HUES64 (cell line): ENCODE data around the gene PAPPA.

Source experiments
- H3K27ac ChIP-seq: 2 replicates; pipeline ENCODE4 v1.7.0; 2013; ENCODE audit warnings: low read depth, low read length, inconsistent platforms
- H3K27me3 ChIP-seq: 2 replicates; pipeline ENCODE4 v1.6.1; 2013; ENCODE audit warnings: mild to moderate bottlenecking, low read length; ENCODE audit not compliant: insufficient read depth
- H3K36me3 ChIP-seq: 2 replicates; pipeline ENCODE4 v1.6.1; 2013; ENCODE audit warnings: mild to moderate bottlenecking, low read length; ENCODE audit not compliant: insufficient read depth
- H3K4me1 ChIP-seq: 2 replicates; pipeline ENCODE4 v1.6.1; 2013; ENCODE audit warnings: mild to moderate bottlenecking, low read length, moderate library complexity; ENCODE audit not compliant: insufficient read depth
- H3K4me3 ChIP-seq: 2 replicates; pipeline ENCODE4 v1.5.1; 2013; ENCODE audit warnings: mild to moderate bottlenecking, low read length, moderate library complexity
- H3K9ac ChIP-seq: 2 replicates; pipeline ENCODE4 v1.6.1; 2013; ENCODE audit warnings: mild to moderate bottlenecking, low read depth, low read length
- H3K9me3 ChIP-seq: 2 replicates; pipeline ENCODE4 v1.6.1; 2013; ENCODE audit warnings: low read depth, low read length; ENCODE audit not compliant: insufficient read depth
- WGBS: fragments of 150-250, 120-280 bp; methylation state at CpG from one replicate; pipeline ENCODE4 v1.1.7; 2013; ENCODE audit warnings: missing lambda C conversion rate; 5-methylcytosine and 5-hydroxymethylcytosine counted together

The PAPPA gene

DNA sequence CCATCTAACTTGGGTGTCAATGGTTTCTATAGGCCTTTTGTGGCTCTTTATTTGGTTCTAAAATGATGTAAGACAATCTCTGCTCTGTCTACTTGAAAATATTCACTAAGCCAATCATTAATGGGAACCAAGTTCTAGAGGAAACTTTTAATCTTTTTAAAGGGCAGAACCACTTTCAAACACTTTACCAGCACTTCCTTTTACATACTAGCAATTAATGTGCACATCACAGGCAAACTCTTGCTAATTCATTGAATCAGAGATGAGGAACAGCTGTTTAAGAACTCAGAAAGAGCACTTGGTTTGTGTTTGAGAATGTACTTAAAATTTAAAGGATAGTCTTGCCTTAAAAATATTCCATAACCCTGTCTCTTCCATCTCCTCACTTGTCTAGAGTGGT, 83.4 kb downstream of the PAPPA start:
- Histone ChIP-seq H3K27ac (no peak overlapping the region), H3K9me3 (no peaks in the 10 kb centered on the region), H3K9ac (no peak overlapping the region), H3K36me3 (peaks cover 11% of the 10 kb centered on the region; the same call in 1 of the 2 replicates), H3K27me3 (no peaks in the 10 kb centered on the region), H3K4me3 (no peak overlapping the region), H3K4me1 (peaks cover 6% of the 10 kb centered on the region; the same call in 1 of the 2 replicates)

DNA sequence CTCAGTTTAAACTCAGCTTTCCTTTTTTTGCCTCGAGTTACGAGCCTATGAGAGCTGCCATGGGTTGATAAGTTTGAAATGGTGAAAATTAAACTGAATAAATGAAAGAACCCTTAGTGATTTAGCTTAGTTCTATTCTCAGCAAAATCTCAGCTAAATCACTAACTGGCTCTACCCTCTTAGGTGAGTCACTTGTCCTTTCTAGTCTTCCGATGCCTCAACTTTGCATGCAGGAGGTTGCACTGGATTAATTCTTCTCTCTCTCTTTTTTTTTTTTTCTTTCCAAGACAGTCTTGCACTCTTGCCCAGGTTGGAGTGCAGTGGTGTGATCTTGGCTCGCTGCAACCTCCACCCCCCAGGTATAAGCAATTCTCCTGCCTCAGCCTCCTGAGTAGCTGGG, 83.9 kb downstream of the PAPPA start:
- H3K4me1 ChIP-seq = peaks cover 6% of the 10 kb centered on the region; the same call in 1 of the 2 replicates
- H3K27ac ChIP-seq = no peak overlapping the region
- no peaks in the 10 kb centered on the region for H3K9me3 ChIP-seq

GRCh38 chr9:116238225-116238624, 84.6 kb downstream of the PAPPA start:
- Histone ChIP-seq H3K27me3 (no peaks in the 10 kb centered on the region), H3K9ac (no peak overlapping the region), H3K9me3 (no peaks in the 10 kb centered on the region), H3K27ac (no peak overlapping the region), H3K4me3 (no peak overlapping the region), H3K4me1 (peaks cover 6% of the 10 kb centered on the region; the same call in 1 of the 2 replicates), H3K36me3 (peaks cover 14% of the 10 kb centered on the region; the same call in 1 of the 2 replicates)
- WGBS = 93% methylated on average over 2 of the region's 2 CpGs

More for the DNA sequence above, 83.9 kb downstream of the PAPPA start:
- H3K4me3 ChIP-seq = no peak overlapping the region
- H3K36me3 ChIP-seq = peaks cover 13% of the 10 kb centered on the region; the same call in 1 of the 2 replicates
- 97% methylated on average over 3 of the region's 4 CpGs for WGBS
- no peak overlapping the region for H3K9ac ChIP-seq
- no peaks in the 10 kb centered on the region for H3K27me3 ChIP-seq

DNA sequence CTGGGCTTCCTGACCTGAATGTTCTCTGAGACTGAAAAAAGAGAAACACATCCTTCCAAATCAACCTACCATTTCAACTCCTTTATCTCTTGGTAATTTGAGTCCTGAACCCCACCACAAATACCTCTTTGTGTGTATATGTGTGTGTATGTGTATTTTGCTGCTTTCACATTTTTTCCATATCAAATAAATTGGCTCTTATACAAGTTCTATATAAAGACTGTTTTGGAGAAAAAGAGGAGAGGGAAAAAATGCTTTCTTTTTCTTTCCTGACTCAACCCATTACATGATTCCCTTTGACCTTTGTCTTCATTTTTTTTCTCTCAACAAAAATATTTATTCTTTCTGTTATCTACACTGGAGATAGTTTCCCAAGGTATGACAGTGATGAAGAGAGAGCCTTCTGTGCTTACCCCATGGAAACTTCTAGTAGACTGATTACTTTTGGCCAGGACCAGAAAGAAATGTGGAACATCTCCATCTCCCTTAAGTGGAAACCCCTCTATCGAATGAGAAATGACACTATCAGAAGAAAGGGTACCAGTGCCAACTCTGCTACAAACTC, 85.3 kb downstream of the PAPPA start:
- Histone ChIP-seq H3K4me1 (peaks cover 4% of the 10 kb centered on the region; the same call in 1 of the 2 replicates), H3K27ac (no peak overlapping the region)
- 100% methylated on average over 1 of the region's 1 CpG for WGBS

DNA sequence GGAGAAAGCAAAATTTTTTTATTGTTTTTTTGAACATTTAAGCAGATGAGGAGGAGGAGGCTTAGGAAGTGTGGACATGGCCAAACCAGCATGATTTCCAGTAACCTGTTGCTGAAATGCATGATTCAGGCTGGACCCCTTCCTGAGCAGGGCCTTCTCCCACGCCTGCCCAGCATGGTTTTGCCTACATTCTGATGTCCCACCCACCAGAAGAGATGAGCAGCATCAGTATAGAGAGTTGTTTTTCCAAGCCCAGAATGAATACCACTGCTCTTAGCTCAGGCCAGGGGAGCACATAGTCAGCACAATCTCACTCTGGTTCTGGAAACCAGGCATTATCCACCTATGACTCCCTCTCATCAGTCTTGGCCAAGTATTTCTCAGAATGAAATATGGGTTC, 90.1 kb downstream of the PAPPA start:
- Histone ChIP-seq H3K4me1 (no peaks in the 10 kb centered on the region), H3K9me3 (no peaks in the 10 kb centered on the region), H3K9ac (no peak overlapping the region), H3K4me3 (no peak overlapping the region), H3K36me3 (peaks cover 7% of the 10 kb centered on the region; the same call in 1 of the 2 replicates), H3K27ac (no peak overlapping the region), H3K27me3 (no peaks in the 10 kb centered on the region)
- 85% methylated on average over 1 of the region's 1 CpG for WGBS

More for the DNA sequence above, 85.3 kb downstream of the PAPPA start:
- Histone ChIP-seq H3K27me3 (no peaks in the 10 kb centered on the region), H3K9me3 (no peaks in the 10 kb centered on the region), H3K36me3 (peaks cover 14% of the 10 kb centered on the region; the same call in 1 of the 2 replicates), H3K9ac (no peak overlapping the region), H3K4me3 (no peak overlapping the region)

DNA sequence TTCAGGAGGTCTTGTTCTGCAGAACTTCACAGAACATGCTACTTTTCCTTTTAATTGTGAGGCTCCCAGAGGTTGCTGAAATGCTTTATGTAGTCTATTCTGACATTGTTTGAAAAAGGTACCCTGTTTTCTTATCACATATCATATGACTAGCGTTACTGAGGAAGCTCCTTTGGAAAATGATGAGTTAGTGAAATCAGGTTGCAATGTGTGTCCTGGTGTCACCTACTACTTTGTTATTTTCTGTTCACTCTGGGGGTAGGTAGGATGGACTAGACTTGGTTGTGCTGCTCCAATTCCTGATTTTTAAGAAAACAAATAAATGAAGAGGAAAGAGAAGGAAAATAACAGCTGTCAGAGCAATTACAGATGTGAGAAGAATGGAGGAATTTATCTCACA, 93.7 kb downstream of the PAPPA start:
- no peaks in the 10 kb centered on the region for H3K27me3 ChIP-seq
- H3K27ac ChIP-seq = no peak overlapping the region
- H3K4me1 ChIP-seq = no peaks in the 10 kb centered on the region
- H3K9me3 ChIP-seq = no peaks in the 10 kb centered on the region
- no peak overlapping the region for H3K9ac ChIP-seq
- 80% methylated on average over 1 of the region's 1 CpG for whole genome bisulfite sequencing
- peaks cover 3% of the 10 kb centered on the region; the same call in 1 of the 2 replicates for H3K36me3 ChIP-seq
- H3K4me3 ChIP-seq = no peak overlapping the region

DNA sequence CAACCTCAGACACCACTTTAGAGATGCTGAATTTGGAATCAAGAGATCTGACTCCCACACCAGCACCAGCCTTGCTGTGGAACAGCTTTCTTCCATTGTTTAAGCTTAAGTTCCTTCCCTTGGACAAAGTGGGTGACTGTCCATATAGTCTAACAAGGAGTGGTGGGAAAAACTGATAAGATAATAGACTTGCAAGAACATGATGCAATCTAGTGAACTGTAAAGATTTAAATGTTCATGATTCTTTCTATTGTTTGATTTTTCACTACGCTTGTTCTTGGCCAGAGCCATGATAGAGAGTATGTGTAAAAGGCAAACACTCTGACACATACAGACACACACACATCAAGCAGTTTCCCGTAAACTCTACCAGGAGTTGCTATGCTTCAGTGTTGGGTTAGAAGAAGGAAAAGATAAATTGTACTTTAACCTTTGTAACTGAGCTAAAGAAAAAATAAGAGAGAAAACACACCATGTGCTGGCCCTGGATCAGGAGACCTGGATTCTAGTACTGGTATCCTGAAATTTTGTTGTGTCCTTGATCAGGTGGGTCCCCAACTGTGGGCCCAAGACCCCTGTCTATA, 94.3 kb downstream of the PAPPA start:
- H3K4me1 ChIP-seq = no peaks in the 10 kb centered on the region
- H3K36me3 ChIP-seq = no peaks in the 10 kb centered on the region
- no peak overlapping the region for H3K4me3 ChIP-seq
- no peak overlapping the region for H3K27ac ChIP-seq
- no peaks in the 10 kb centered on the region for H3K9me3 ChIP-seq
- H3K27me3 ChIP-seq = no peaks in the 10 kb centered on the region
- no CpG with 5 or more reads among the region's 2 CpGs for WGBS
- no peak overlapping the region for H3K9ac ChIP-seq

DNA sequence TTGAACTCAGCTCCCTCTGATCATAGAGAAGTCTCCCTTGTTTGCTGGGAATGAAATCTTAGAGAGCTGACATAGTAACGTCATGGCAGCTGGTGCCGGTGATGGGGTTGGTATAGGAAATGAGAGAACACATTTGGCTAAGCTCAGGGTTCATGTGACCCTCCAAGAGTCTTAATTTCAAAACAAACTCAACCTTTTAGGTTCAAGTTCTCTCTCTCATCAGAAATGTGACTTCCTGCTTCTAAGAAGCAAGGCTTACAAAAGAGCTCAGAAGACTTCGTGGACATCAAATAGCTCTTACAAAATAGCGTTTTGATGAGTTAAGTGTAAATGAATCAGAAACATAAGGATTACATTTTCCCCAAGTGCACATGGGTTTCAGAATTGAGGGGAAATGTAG, 97.3 kb downstream of the PAPPA start:
- WGBS = 92% methylated on average over 4 of the region's 4 CpGs

DNA sequence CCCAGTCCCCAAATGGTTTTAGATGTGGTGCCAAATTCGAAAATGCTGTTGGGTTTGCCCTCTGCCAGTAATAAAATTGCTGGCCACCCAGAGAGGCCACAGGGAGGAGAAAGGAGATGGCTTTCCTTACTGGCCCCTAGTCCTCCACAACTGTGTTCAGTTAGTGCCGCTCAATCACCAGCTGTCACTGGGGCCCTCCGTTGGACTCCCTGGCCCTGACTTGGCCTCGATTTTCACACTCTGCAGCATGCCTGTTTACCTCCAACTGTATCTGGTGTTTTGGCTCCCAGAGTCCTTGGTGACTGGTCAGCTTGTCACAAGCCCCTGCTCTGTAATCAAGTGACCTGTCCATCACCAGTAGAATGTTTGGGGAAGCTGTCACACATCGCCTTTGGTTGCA, 97.8 kb downstream of the PAPPA start:
- no peaks in the 10 kb centered on the region for H3K4me1 ChIP-seq
- H3K4me3 ChIP-seq = no peak overlapping the region
- H3K9ac ChIP-seq = no peak overlapping the region
- H3K9me3 ChIP-seq = no peaks in the 10 kb centered on the region
- no peaks in the 10 kb centered on the region for H3K27me3 ChIP-seq
- H3K36me3 ChIP-seq = no peaks in the 10 kb centered on the region
- H3K27ac ChIP-seq = no peak overlapping the region
- 93% methylated on average over 5 of the region's 5 CpGs for WGBS

More for the DNA sequence above, 97.3 kb downstream of the PAPPA start:
- Histone ChIP-seq H3K4me3 (no peak overlapping the region), H3K9ac (no peak overlapping the region), H3K27me3 (no peaks in the 10 kb centered on the region), H3K4me1 (no peaks in the 10 kb centered on the region), H3K27ac (no peak overlapping the region), H3K36me3 (no peaks in the 10 kb centered on the region), H3K9me3 (no peaks in the 10 kb centered on the region)

- H3K4me3 ChIP-seq = no peak overlapping the region
- WGBS = 80% methylated on average over 1 of the region's 2 CpGs
- H3K9me3 ChIP-seq = no peaks in the 10 kb centered on the region
- no peak overlapping the region for H3K9ac ChIP-seq
- no peaks in the 10 kb centered on the region for H3K36me3 ChIP-seq
- no peaks in the 10 kb centered on the region for H3K4me1 ChIP-seq
- H3K27me3 ChIP-seq = no peaks in the 10 kb centered on the region
- no peak overlapping the region for H3K27ac ChIP-seq
Measured at GRCh38 chr9:116260531-116260930, 106.9 kb downstream of the PAPPA start.

DNA sequence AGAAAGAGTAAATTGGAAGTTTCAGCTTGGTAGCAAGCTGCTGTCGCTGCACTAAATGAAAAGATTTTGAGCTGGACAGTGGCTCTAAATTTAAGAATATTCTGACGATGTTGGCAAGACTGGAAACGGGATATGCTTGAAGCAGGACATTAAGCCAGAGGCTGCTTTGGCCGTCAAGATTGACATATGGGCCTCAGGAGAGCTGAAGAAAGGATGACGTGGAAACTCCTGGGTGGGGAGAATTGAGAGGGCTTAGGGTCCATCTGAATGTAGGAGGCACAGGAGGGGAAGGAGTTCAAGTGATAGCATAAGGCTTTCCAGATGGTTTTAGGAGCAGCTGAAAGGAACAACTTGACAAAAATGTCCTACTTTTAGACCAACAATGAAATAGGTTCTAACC, 108.9 kb downstream of the PAPPA start:
- Histone ChIP-seq H3K27me3 (no peaks in the 10 kb centered on the region), H3K9me3 (no peaks in the 10 kb centered on the region), H3K4me3 (no peak overlapping the region), H3K27ac (no peak overlapping the region), H3K36me3 (no peaks in the 10 kb centered on the region; the same call in 1 of the 2 replicates), H3K4me1 (no peaks in the 10 kb centered on the region), H3K9ac (no peak overlapping the region)
- WGBS = 75% methylated on average over 5 of the region's 5 CpGs
